Central memory CD8-positive, alpha-beta T cell (primary cell): ENCODE data around the gene MMP14.
A peak's percentile ranks its signal among the peaks of the same experiment; 100 is the strongest.

ENCODE experiments used
- ATAC-seq: fragments of 150-1000 bp; cut with Tn5 transposase; replicated peaks from 2 replicates; pipeline ENCODE4 v1.10.0; 2022; ENCODE audit warnings: mild to moderate bottlenecking, moderate FRiP score, moderate number of reproducible peaks; ENCODE audit not compliant: poor library complexity, severe bottlenecking; ENCODE audit errors: extremely low read depth
- DNase-seq, 2 donors: peaks; one replicate each; pipeline ENCODE4 v3.0.0; 2021; ENCODE audit warnings: low spot score in 2 of 2
- H3K27ac Mint-ChIP-seq: one replicate; pipeline ENCODE4 v1.8.0; 2022; ENCODE audit warnings: low read depth, mild to moderate bottlenecking, moderate library complexity, mixed read lengths
- H3K27me3 Mint-ChIP-seq: one replicate; pipeline ENCODE4 v1.8.0; 2022; ENCODE audit warnings: mixed read lengths
- H3K36me3 Mint-ChIP-seq: one replicate; pipeline ENCODE4 v1.8.0; 2022; ENCODE audit warnings: mild to moderate bottlenecking, moderate library complexity, mixed read lengths; ENCODE audit not compliant: insufficient read depth
- H3K4me1 Mint-ChIP-seq: one replicate; pipeline ENCODE4 v1.8.0; 2022; ENCODE audit warnings: mixed read lengths
- H3K4me3 Mint-ChIP-seq: one replicate; pipeline ENCODE4 v1.8.0; 2022; ENCODE audit warnings: mild to moderate bottlenecking, moderate library complexity, mixed read lengths
- H3K9me3 Mint-ChIP-seq: one replicate; pipeline ENCODE4 v1.8.0; 2022; ENCODE audit warnings: mixed read lengths

MMP14 gene

GRCh38 chr14:22861651-22862050, 25.3 kb downstream of the MMP14 start:
- Mint-ChIP-seq H3K4me1 (peaks cover 20% of the 10 kb centered on the region), H3K9me3 (no peaks in the 10 kb centered on the region), H3K27ac (no peak overlapping the region), H3K36me3 (peaks cover 3% of the 10 kb centered on the region), H3K27me3 (peaks cover 31% of the 10 kb centered on the region), H3K4me3 (no peak overlapping the region)
- DNase-seq (no peak), ATAC-seq (no peak)

- Mint-ChIP-seq H3K27me3 (peaks cover 15% of the 10 kb centered on the region), H3K4me3 (no peak overlapping the region), H3K9me3 (no peaks in the 10 kb centered on the region), H3K4me1 (peaks cover 8% of the 10 kb centered on the region), H3K27ac (no peak overlapping the region), H3K36me3 (no peaks in the 10 kb centered on the region)
- no peak for DNase-seq
- no peak for ATAC-seq
These were observed 28.6 kb downstream of the MMP14 start for GRCh38 chr14:22864979-22865378.

- Mint-ChIP-seq H3K36me3 (peaks cover 2% of the 10 kb centered on the region), H3K9me3 (no peaks in the 10 kb centered on the region), H3K4me3 (no peak overlapping the region), H3K4me1 (peaks cover 13% of the 10 kb centered on the region), H3K27me3 (peaks cover 14% of the 10 kb centered on the region), H3K27ac (no peak overlapping the region)
- DNase-seq = no peak
- ATAC-seq = no peak
These were observed 29.3 kb downstream of the MMP14 start for GRCh38 chr14:22865424-22866405.

GRCh38 chr14:22866874-22867273, 30.5 kb downstream of the MMP14 start:
- Mint-ChIP-seq H3K9me3 (no peaks in the 10 kb centered on the region), H3K27me3 (peaks cover 3% of the 10 kb centered on the region), H3K4me1 (peaks cover 22% of the 10 kb centered on the region), H3K36me3 (peaks cover 6% of the 10 kb centered on the region), H3K4me3 (no peak overlapping the region), H3K27ac (no peak overlapping the region)
- ATAC-seq (no peak), DNase-seq (no peak)

GRCh38 chr14:22870811-22871223, 34.4 kb downstream of the MMP14 start:
- H3K4me3 Mint-ChIP-seq = peak overlapping the region; percentile 94
- ATAC-seq (peak; percentile 72), DNase-seq (no peak)
- H3K27ac Mint-ChIP-seq = peak overlapping the region; percentile 92
- H3K9me3 Mint-ChIP-seq = no peaks in the 10 kb centered on the region
- peaks cover 16% of the 10 kb centered on the region for H3K36me3 Mint-ChIP-seq
- H3K4me1 Mint-ChIP-seq = peaks cover 37% of the 10 kb centered on the region
- no peaks in the 10 kb centered on the region for H3K27me3 Mint-ChIP-seq

GRCh38 chr14:22871224-22872032, 35.0 kb downstream of the MMP14 start, which contains the start of gene LRP10:
TSS of gene LRP10 (plus strand) at chr14:22871740. CDS start at chr14:22872304, 564 bp downstream.
- Mint-ChIP-seq H3K4me3 (peak within 1 kb of the TSS; percentile 94), H3K4me1 (peaks cover 35% of the 10 kb centered on the region), H3K9me3 (no peaks in the 10 kb centered on the region), H3K27me3 (no peaks in the 10 kb centered on the region), H3K27ac (peak within 1 kb of the TSS; percentile 92), H3K36me3 (peaks cover 19% of the 10 kb centered on the region)
- ATAC-seq (peak; percentile 77), DNase-seq (peak; percentile 56 to 63)

GRCh38 chr14:22872033-22872832, 35.8 kb downstream of the MMP14 start:
- H3K4me1 Mint-ChIP-seq = peaks cover 29% of the 10 kb centered on the region
- ATAC-seq (peak; percentile 23), DNase-seq (peak; percentile 47 to 66)
- H3K27me3 Mint-ChIP-seq = no peaks in the 10 kb centered on the region
- H3K36me3 Mint-ChIP-seq = peaks cover 19% of the 10 kb centered on the region
- peak overlapping the region; percentile 94 for H3K4me3 Mint-ChIP-seq
- H3K27ac Mint-ChIP-seq = peak overlapping the region; percentile 92
- no peaks in the 10 kb centered on the region for H3K9me3 Mint-ChIP-seq

GRCh38 chr14:22872833-22873520, 36.6 kb downstream of the MMP14 start:
- ATAC-seq = no peak
- Mint-ChIP-seq H3K27ac (peak overlapping the region; percentile 92), H3K9me3 (no peaks in the 10 kb centered on the region), H3K4me1 (peaks cover 31% of the 10 kb centered on the region), H3K36me3 (peaks cover 22% of the 10 kb centered on the region), H3K27me3 (no peaks in the 10 kb centered on the region), H3K4me3 (peak overlapping the region; percentile 94)
- no peak for DNase-seq

GRCh38 chr14:22875003-22875747, 38.8 kb downstream of the MMP14 start:
- H3K4me1 Mint-ChIP-seq = peaks cover 35% of the 10 kb centered on the region

GRCh38 chr14:22875748-22876319, 39.4 kb downstream of the MMP14 start:
- Mint-ChIP-seq H3K9me3 (no peaks in the 10 kb centered on the region), H3K36me3 (peaks cover 25% of the 10 kb centered on the region), H3K27me3 (no peaks in the 10 kb centered on the region), H3K27ac (no peak overlapping the region), H3K4me3 (no peak overlapping the region), H3K4me1 (peaks cover 29% of the 10 kb centered on the region)
- no peak for DNase-seq
- no peak for ATAC-seq

More at GRCh38 chr14:22875003-22875747, 38.8 kb downstream of the MMP14 start:
- Mint-ChIP-seq H3K36me3 (peaks cover 27% of the 10 kb centered on the region), H3K27me3 (no peaks in the 10 kb centered on the region), H3K27ac (no peak overlapping the region), H3K9me3 (no peaks in the 10 kb centered on the region), H3K4me3 (no peak overlapping the region)
- DNase-seq (no peak), ATAC-seq (no peak)

GRCh38 chr14:22877000-22877501, 40.7 kb downstream of the MMP14 start:
- peaks cover 21% of the 10 kb centered on the region for H3K36me3 Mint-ChIP-seq
- H3K9me3 Mint-ChIP-seq = no peaks in the 10 kb centered on the region
- DNase-seq (no peak), ATAC-seq (no peak)
- H3K27ac Mint-ChIP-seq = no peak overlapping the region
- no peak overlapping the region for H3K4me3 Mint-ChIP-seq
- H3K4me1 Mint-ChIP-seq = peaks cover 22% of the 10 kb centered on the region
- H3K27me3 Mint-ChIP-seq = no peaks in the 10 kb centered on the region
